Gastroesophageal sphincter (tissue), 4 donors: ENCODE measurements around the gene ATG13. TPM values are rescaled to one million over a fixed set of nuclear protein-coding genes. Genes with fewer than 3 reads are reported as not detected.

Experiments
- ATAC-seq: fragments of 150-250 bp; one replicate; pipeline ENCODE4 v1.9.1; 2016; ENCODE audit warnings: mild to moderate bottlenecking, moderate library complexity
- H3K27ac ChIP-seq, 4 donors: fragments of 200-600 bp; sonication (generic) in 3 of 4; 1 replicate in 3 of 4; 2 replicates in 1 of 4; pipeline ENCODE4 v1.5.1; 2016 to 2019
- H3K27me3 ChIP-seq: fragments of 200-600 bp; sonication (generic); one replicate; pipeline ENCODE4 v1.5.1; 2019
- H3K36me3 ChIP-seq, 2 donors: fragments of 200-600 bp; sonication (generic); one replicate each; pipeline ENCODE4 v1.5.1; 2019; ENCODE audit warnings: control low read depth in 1 of 2
- H3K4me1 ChIP-seq, 3 donors: fragments of 200-600 bp; sonication (generic); 1 replicate in 2 of 3; 2 replicates in 1 of 3; pipeline ENCODE4 v1.5.1; 2016 to 2019; ENCODE audit warnings: control low read depth in 2 of 3
- H3K4me3 ChIP-seq, 2 donors: fragments of 200-600 bp; sonication (generic); one replicate each; pipeline ENCODE4 v1.5.1; 2019; ENCODE audit warnings: mild to moderate bottlenecking in 1 of 2, moderate library complexity in 1 of 2
- H3K9me3 ChIP-seq, 3 donors: fragments of 200-600 bp; sonication (generic); one replicate each; pipeline ENCODE4 v1.5.1; 2017 to 2019; ENCODE audit warnings: control low read depth in 2 of 3
- CTCF ChIP-seq, 4 experiments: fragments of 200-600 bp in 2 of 4; fragments of 450-650 bp in 2 of 4; sonication (generic) in 1 of 4; IDR thresholded peaks; one replicate each; pipeline ENCODE4 v1.5.1; 2017 to 2019; ENCODE audit warnings: antibody characterized with exemption in 4 of 4, mild to moderate bottlenecking in 2 of 4, moderate library complexity in 2 of 4
- EP300 ChIP-seq: sonication (generic); formaldehyde crosslinking; IDR thresholded peaks from one replicate; pipeline ENCODE4 v1.6.1; 2017; ENCODE audit warnings: antibody characterized with exemption, mild to moderate bottlenecking
- POLR2A ChIP-seq, 2 donors: fragments of 450-650 bp; IDR thresholded peaks; one replicate each; pipeline ENCODE4 v1.6.1; 2017; ENCODE audit warnings: antibody characterized with exemption in 2 of 2, mild to moderate bottlenecking in 2 of 2, moderate library complexity in 1 of 2
- POLR2AphosphoS5 ChIP-seq: sonication (generic); formaldehyde crosslinking; IDR thresholded peaks from one replicate; pipeline ENCODE4 v1.6.1; 2017; ENCODE audit warnings: antibody characterized with exemption
- WGBS, 2 donors: methylation state at CpG; one replicate each; pipeline ENCODE4 v1.1.5; 2018; ENCODE audit warnings: low coverage in 1 of 2; 5-methylcytosine and 5-hydroxymethylcytosine counted together
- total RNA-seq, 4 donors: library from RNA; depleted of rRNA; stranded (reverse); fragments of >200 nt; gene quantifications; one replicate each; pipeline ENCODE4 v1.1.0, GENCODE V29; 2016

ATG13 gene
- total RNA-seq, 4 donors from 2014 or later = 47.8 to 81.1 (median 69.5) TPM

- 67 to 80% methylated on average over 2 to 3 of the region's 3 CpGs for WGBS, 2 donors
- no peak overlapping the region for H3K27ac ChIP-seq
- peaks cover 3 to 77% of the 10 kb centered on the region in 2 donors for H3K36me3 ChIP-seq
- no peaks in the 10 kb centered on the region for H3K9me3 ChIP-seq
- H3K4me3 ChIP-seq = no peak overlapping the region
- no peaks in the 10 kb centered on the region for H3K4me1 ChIP-seq
- TF ChIP-seq CTCF (IDR thresholded peaks at IDR 0.05) (no peak), POLR2AphosphoS5 (no peak), EP300 (no peak), POLR2A (IDR thresholded peaks at IDR 0.05) (no peak)
- H3K27me3 ChIP-seq = no peaks in the 10 kb centered on the region
- no peak for ATAC-seq
These were observed 24.3 kb downstream of the ATG13 start for GRCh38 chr11:46641639-46642038.

- no peaks in the 10 kb centered on the region for H3K27me3 ChIP-seq
- 85 to 87% methylated on average over 4 to 6 of the region's 8 CpGs for WGBS, 2 donors
- TF ChIP-seq CTCF (IDR thresholded peaks at IDR 0.05) (no peak), POLR2A (IDR thresholded peaks at IDR 0.05) (no peak), POLR2AphosphoS5 (no peak), EP300 (no peak)
- ATAC-seq = no peak
- H3K9me3 ChIP-seq = no peaks in the 10 kb centered on the region
- no peak overlapping the region for H3K4me3 ChIP-seq
- peaks cover 0 to 6% (median 0%) of the 10 kb centered on the region in 3 donors for H3K4me1 ChIP-seq
- peaks cover 3 to 85% of the 10 kb centered on the region in 2 donors for H3K36me3 ChIP-seq
- H3K27ac ChIP-seq = no peak overlapping the region
These were observed 25.4 kb downstream of the ATG13 start for GRCh38 chr11:46642627-46643335.

GRCh38 chr11:46643531-46643930 lies 26.2 kb downstream of the ATG13 start:
- Histone ChIP-seq H3K27ac (no peak overlapping the region), H3K27me3 (no peaks in the 10 kb centered on the region), H3K36me3 (peaks cover 3 to 85% of the 10 kb centered on the region in 2 donors), H3K9me3 (no peaks in the 10 kb centered on the region), H3K4me1 (peaks cover 0 to 13% (median 0%) of the 10 kb centered on the region in 3 donors), H3K4me3 (no peak overlapping the region)
- TF ChIP-seq CTCF (IDR thresholded peaks at IDR 0.05) (no peak), POLR2AphosphoS5 (no peak), EP300 (no peak), POLR2A (IDR thresholded peaks at IDR 0.05) (no peak)
- WGBS, 2 donors = 83 to 100% methylated on average over 2 of the region's 3 CpGs
- ATAC-seq = no peak

- no peak for ATAC-seq
- Histone ChIP-seq H3K4me1 (peaks cover 0 to 17% (median 0%) of the 10 kb centered on the region in 3 donors), H3K27ac (no peak overlapping the region)
These were observed 26.6 kb downstream of the ATG13 start for GRCh38 chr11:46643986-46644385.

More at GRCh38 chr11:46643986-46644385, 26.6 kb downstream of the ATG13 start:
- peaks cover 3 to 84% of the 10 kb centered on the region in 2 donors for H3K36me3 ChIP-seq
- TF ChIP-seq CTCF (IDR thresholded peaks at IDR 0.05) (no peak), POLR2A (IDR thresholded peaks at IDR 0.05) (no peak), EP300 (no peak), POLR2AphosphoS5 (no peak)
- H3K27me3 ChIP-seq = no peaks in the 10 kb centered on the region
- H3K4me3 ChIP-seq = no peak overlapping the region
- no peaks in the 10 kb centered on the region for H3K9me3 ChIP-seq
